Spleen (tissue), 7 donors: ENCODE results near the gene CLCN6.

ENCODE experiments used
- CTCF ChIP-seq, 11 experiments: fragments of 200-600 bp in 7 of 11; fragments of 450-650 bp in 4 of 11; sonication (generic) in 4 of 11; IDR thresholded peaks in 8 of 11; conservative IDR thresholded peaks in 3 of 11; 1 replicate in 7 of 11; 2 replicates in 4 of 11; pipeline versions ENCODE4 v1.4.0 to v1.8.0; 2016 to 2021; ENCODE audit warnings: antibody characterized with exemption in 11 of 11, inconsistent platforms in 4 of 11, mild to moderate bottlenecking in 1 of 11
- POLR2A ChIP-seq, 3 donors: fragments of 450-650 bp; IDR thresholded peaks; one replicate each; pipeline ENCODE4 v1.5.1; 2017; ENCODE audit warnings: antibody characterized with exemption in 3 of 3, mild to moderate bottlenecking in 1 of 3
- POLR2AphosphoS5 ChIP-seq, 3 donors: sonication (generic); formaldehyde crosslinking; IDR thresholded peaks; one replicate each; pipeline ENCODE4 v1.5.1; 2017; ENCODE audit warnings: antibody characterized with exemption in 3 of 3
- donor health status: DM: no; HTN: no; CAD: no; lungs with moderate emphysema.
- donor health status: DM: no; HTN: no; CAD: no.
- donor health status: DM: no; HTN: no; CAD: no.

DNA sequence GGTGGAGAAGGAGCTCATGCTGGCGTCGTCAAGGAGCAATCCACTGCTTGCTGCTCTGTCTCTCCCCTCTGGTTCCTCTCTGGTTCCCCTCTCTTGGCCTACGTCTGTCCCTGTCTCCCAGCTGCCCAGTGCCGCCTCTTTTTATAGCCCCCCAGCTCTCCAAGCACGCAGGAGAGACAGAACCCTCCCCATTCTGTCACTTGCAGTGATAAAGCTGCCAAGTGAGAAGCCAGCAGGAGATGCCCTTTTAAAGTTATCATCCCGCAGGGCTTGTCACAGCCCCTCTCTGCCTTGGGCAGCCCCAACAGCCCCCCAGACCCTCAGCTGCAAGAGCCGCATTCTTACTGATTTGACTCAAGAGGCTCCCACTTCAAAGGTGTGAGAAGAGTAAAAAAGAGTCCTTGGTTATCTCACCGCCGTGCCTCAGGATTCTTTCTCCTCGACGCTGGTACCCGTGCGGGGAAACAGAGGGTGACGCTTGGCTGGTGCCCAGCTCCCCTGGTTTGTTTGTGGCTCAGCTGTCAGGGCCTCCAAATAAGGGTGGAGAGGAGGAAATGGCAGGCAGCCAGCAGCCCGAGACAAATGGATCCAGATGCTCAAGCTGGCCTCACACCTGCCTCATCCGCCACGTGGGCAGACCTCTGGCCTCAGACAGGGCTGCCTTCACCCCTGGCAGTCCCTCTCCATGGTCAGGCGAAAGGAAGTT lies 41.8 kb downstream of the CLCN6 start, which contains the start of gene NPPA:
- TF ChIP-seq POLR2A (IDR thresholded peaks at IDR 0.05), result no peak
- no peak for TF ChIP-seq CTCF (IDR thresholded peaks at IDR 0.05 in 8 of 11, conservative IDR thresholded peaks at IDR 0.05 in 3 of 11)
- peak in 1 of 3 donors; percentile 23 for TF ChIP-seq POLR2AphosphoS5 (IDR thresholded peaks at IDR 0.05)
